ENCODE data around the gene NUDT1. TPM values are rescaled to one million over a fixed set of nuclear protein-coding genes. Genes with fewer than 3 reads are reported as not detected.

NUDT1 gene
- total RNA-seq, 2 experiments from 2014 or later: 12.8 to 13.0 TPM

GRCh38 chr7:2214636-2215035, 27.4 kb upstream of the NUDT1 start:
- no peak for TF ChIP-seq CTCF (IDR thresholded peaks at IDR 0.05)
- no peak for ATAC-seq (ENCODE audit: poor library complexity)
- H3K36me3 Mint-ChIP-seq (ENCODE audit: low read depth): peaks cover 71% of the 10 kb centered on the region
- CTCF ChIA-PET: no interaction called here
- DNase-seq: peak in 1 of 14 experiments; percentile 30
- H3K27me3 Mint-ChIP-seq: no peaks in the 10 kb centered on the region
- Histone ChIP-seq H3K27me3 (ENCODE audit: control insufficient read depth in 1 of 2, insufficient read depth in 2 of 2, low read length in 2 of 2) (no peaks in the 10 kb centered on the region), H3K27ac (ENCODE audit: low read depth in 1 of 2, low read length in 2 of 2) (no peak overlapping the region), H3K36me3 (ENCODE audit: insufficient read depth, low read length) (peaks cover 59% of the 10 kb centered on the region), H3K9me3 (ENCODE audit: control insufficient read depth in 1 of 2, insufficient read depth in 1 of 2, low read length in 2 of 2) (no peaks in the 10 kb centered on the region), H3K4me1 (ENCODE audit: insufficient read depth, low read length) (peaks cover 7% of the 10 kb centered on the region), H3K4me3 (ENCODE audit: low read length) (no peak overlapping the region)
- H3K9me3 Mint-ChIP-seq: no peaks in the 10 kb centered on the region
- no peak overlapping the region for H3K4me3 Mint-ChIP-seq
- POLR2A ChIA-PET: no interaction called here
- intact Hi-C loops (cut with DNase I, micrococcal nuclease): no loop called here
- no peak overlapping the region for H3K27ac Mint-ChIP-seq
- no peaks in the 10 kb centered on the region for H3K4me1 Mint-ChIP-seq (ENCODE audit: low read depth)

- ChIA-PET CTCF (no interaction called here), POLR2A (interaction anchor here (0.5 kb wide), 1 partner anchor 642 kb away, joined by 3 read pairs; no protein-coding TSS in a partner anchor)
- H3K36me3 ChIP-seq (ENCODE audit: insufficient read depth, low read length): peaks cover 66% of the 10 kb centered on the region
Measured at GRCh38 chr7:2215851-2216250, 26.2 kb upstream of the NUDT1 start.

GRCh38 chr7:2217206-2217605, 24.8 kb upstream of the NUDT1 start:
- CTCF ChIA-PET: no interaction called here

More at GRCh38 chr7:2215851-2216250, 26.2 kb upstream of the NUDT1 start:
- peaks cover 7% of the 10 kb centered on the region for H3K4me1 ChIP-seq (ENCODE audit: insufficient read depth, low read length)
- ATAC-seq (ENCODE audit: poor library complexity) (no peak), DNase-seq (no peak)
- TF ChIP-seq CTCF (IDR thresholded peaks at IDR 0.05): no peak
- intact Hi-C loops (cut with DNase I, micrococcal nuclease): no loop called here
- Mint-ChIP-seq H3K4me3 (no peak overlapping the region), H3K36me3 (ENCODE audit: low read depth) (peaks cover 71% of the 10 kb centered on the region), H3K9me3 (no peaks in the 10 kb centered on the region), H3K4me1 (ENCODE audit: low read depth) (no peaks in the 10 kb centered on the region), H3K27ac (no peak overlapping the region), H3K27me3 (no peaks in the 10 kb centered on the region)
- no peaks in the 10 kb centered on the region for H3K9me3 ChIP-seq (ENCODE audit: control insufficient read depth in 1 of 2, insufficient read depth in 1 of 2, low read length in 2 of 2)
- no peak overlapping the region for H3K4me3 ChIP-seq (ENCODE audit: low read length)
- no peak overlapping the region for H3K27ac ChIP-seq (ENCODE audit: low read depth in 1 of 2, low read length in 2 of 2)
- no peaks in the 10 kb centered on the region for H3K27me3 ChIP-seq (ENCODE audit: control insufficient read depth in 1 of 2, insufficient read depth in 2 of 2, low read length in 2 of 2)

More at GRCh38 chr7:2217206-2217605, 24.8 kb upstream of the NUDT1 start:
- Histone ChIP-seq H3K36me3 (ENCODE audit: insufficient read depth, low read length) (peaks cover 72% of the 10 kb centered on the region), H3K27ac (ENCODE audit: low read depth in 1 of 2, low read length in 2 of 2) (no peak overlapping the region), H3K9me3 (ENCODE audit: control insufficient read depth in 1 of 2, insufficient read depth in 1 of 2, low read length in 2 of 2) (no peaks in the 10 kb centered on the region), H3K27me3 (ENCODE audit: control insufficient read depth in 1 of 2, insufficient read depth in 2 of 2, low read length in 2 of 2) (no peaks in the 10 kb centered on the region), H3K4me1 (ENCODE audit: insufficient read depth, low read length) (peaks cover 7% of the 10 kb centered on the region), H3K4me3 (ENCODE audit: low read length) (no peak overlapping the region)
- intact Hi-C loops (cut with DNase I, micrococcal nuclease): no loop called here
- ATAC-seq (ENCODE audit: poor library complexity) (no peak), DNase-seq (no peak)
- TF ChIP-seq CTCF (IDR thresholded peaks at IDR 0.05): no peak
- H3K36me3 Mint-ChIP-seq (ENCODE audit: low read depth): peaks cover 73% of the 10 kb centered on the region
- no peaks in the 10 kb centered on the region for H3K9me3 Mint-ChIP-seq
- H3K27me3 Mint-ChIP-seq: no peaks in the 10 kb centered on the region
- POLR2A ChIA-PET: no interaction called here
- H3K27ac Mint-ChIP-seq: no peak overlapping the region
- H3K4me1 Mint-ChIP-seq (ENCODE audit: low read depth): no peaks in the 10 kb centered on the region
- no peak overlapping the region for H3K4me3 Mint-ChIP-seq
